ENCODE results near the gene PTHLH.

GRCh38 chr12:27958675-27959074 lies 13.9 kb downstream of the PTHLH start:
- TF ChIP-seq CTCF (conservative IDR thresholded peaks at IDR 0.05) = no peak
- no peak for TF ChIP-seq EZH2 (IDR thresholded peaks at IDR 0.05; ENCODE audit: low read depth)
